Measurements from ENCODE around the gene APLP2. TPM values are rescaled to one million over a fixed set of nuclear protein-coding genes. Genes with fewer than 3 reads are reported as not detected.

Gene APLP2
- total RNA-seq, 1 experiment from 2014 or later: 345 TPM

DNA sequence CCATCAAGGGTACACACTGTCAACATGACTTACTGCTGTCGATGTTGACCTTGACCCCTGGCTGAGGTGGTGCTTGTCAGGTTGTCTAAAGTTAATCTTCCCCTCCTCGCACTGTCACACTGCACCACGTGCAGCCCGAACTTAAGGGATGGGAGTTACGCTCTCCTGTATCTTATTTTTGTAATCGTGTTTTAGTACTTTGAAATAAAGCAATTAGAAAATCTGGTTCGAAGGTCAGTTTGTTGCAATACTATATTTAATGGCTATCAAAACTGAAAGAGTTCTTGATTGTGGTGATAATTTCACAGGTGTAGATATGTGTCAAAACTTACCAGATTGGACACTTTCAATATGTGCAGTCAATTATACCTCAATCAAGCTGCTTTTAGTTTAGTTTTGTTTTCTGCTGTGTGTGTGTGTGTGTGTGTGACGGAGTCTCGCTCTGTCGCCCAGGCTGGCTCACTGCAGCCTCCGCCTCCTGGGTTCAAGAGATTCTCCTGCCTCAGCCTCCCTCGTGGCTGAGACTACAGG is 79.2 kb downstream of the APLP2 start:
- ChIA-PET CTCF (no interaction called here), POLR2A (ENCODE audit: unreplicated experiment) (no interaction called here)
- no TSS peak for BruUV-seq (replicated peaks)
- Histone ChIP-seq H3K9me3 (ENCODE audit: low read length) (no peaks in the 10 kb centered on the region), H3K4me2 (ENCODE audit: low read length) (no peak overlapping the region), H3K4me1 (ENCODE audit: insufficient read depth, low read length) (peaks cover 34% of the 10 kb centered on the region), H3K4me3 (ENCODE audit: low read length) (no peak overlapping the region), H2AFZ (ENCODE audit: low read length) (no peak overlapping the region), H3K9me2 (replicated peaks; ENCODE audit: low read length) (no peaks in the 10 kb centered on the region), H3F3A (ENCODE audit: low read length, unreplicated experiment) (peaks cover 6% of the 10 kb centered on the region), H4K20me1 (ENCODE audit: low read length) (no peaks in the 10 kb centered on the region), H3K9ac (ENCODE audit: low read length) (no peak overlapping the region), H3K79me2 (ENCODE audit: low read length) (no peaks in the 10 kb centered on the region), H3K27ac (ENCODE audit: low read length) (no peak overlapping the region), H3K36me3 (ENCODE audit: low read depth, low read length) (peaks cover 15% of the 10 kb centered on the region), H3K27me3 (ENCODE audit: low read length) (no peaks in the 10 kb centered on the region)
- ATAC-seq (no peak), DNase-seq (no peak)
- TF ChIP-seq EZH2 (IDR thresholded peaks at IDR 0.05; ENCODE audit: low read length, unreplicated experiment): no peak
- TF ChIP-seq, protein P1, sequence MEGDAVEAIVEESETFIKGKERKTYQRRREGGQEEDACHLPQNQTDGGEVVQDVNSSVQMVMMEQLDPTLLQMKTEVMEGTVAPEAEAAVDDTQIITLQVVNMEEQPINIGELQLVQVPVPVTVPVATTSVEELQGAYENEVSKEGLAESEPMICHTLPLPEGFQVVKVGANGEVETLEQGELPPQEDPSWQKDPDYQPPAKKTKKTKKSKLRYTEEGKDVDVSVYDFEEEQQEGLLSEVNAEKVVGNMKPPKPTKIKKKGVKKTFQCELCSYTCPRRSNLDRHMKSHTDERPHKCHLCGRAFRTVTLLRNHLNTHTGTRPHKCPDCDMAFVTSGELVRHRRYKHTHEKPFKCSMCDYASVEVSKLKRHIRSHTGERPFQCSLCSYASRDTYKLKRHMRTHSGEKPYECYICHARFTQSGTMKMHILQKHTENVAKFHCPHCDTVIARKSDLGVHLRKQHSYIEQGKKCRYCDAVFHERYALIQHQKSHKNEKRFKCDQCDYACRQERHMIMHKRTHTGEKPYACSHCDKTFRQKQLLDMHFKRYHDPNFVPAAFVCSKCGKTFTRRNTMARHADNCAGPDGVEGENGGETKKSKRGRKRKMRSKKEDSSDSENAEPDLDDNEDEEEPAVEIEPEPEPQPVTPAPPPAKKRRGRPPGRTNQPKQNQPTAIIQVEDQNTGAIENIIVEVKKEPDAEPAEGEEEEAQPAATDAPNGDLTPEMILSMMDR (conservative IDR thresholded peaks at IDR 0.05; ENCODE audit: low read depth, low read length): no peak
- TF ChIP-seq EZH2phosphoT487 (IDR thresholded peaks at IDR 0.05; ENCODE audit: borderline replicate concordance, low read length): no peak
- intact Hi-C loops (cut with micrococcal nuclease): no loop called here

DNA sequence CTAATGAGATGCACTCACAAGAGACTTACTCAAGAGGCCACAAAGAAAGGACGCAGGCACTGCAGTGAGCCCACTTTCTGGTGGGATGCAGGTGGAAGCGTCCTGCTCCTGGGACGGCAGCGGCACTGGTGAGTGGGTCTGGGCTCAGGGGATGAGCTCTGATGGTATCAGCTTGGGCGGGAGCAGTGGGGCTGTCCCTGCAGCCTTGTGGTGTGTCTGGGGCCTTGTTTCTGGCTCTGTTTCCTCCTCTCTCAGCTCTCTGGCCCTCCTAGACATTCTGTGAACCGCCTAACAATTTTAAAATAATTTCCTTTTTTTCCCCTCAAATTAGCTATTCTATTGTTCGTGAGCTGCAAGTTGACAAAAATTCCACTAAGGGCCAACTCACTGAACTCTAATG is 81.1 kb downstream of the APLP2 start:
- Histone ChIP-seq H3K27ac (ENCODE audit: low read length) (no peak overlapping the region), H3K9ac (ENCODE audit: low read length) (no peak overlapping the region), H3K4me3 (ENCODE audit: low read length) (no peak overlapping the region), H3K27me3 (ENCODE audit: low read length) (no peaks in the 10 kb centered on the region), H3K79me2 (ENCODE audit: low read length) (no peaks in the 10 kb centered on the region), H2AFZ (ENCODE audit: low read length) (no peak overlapping the region), H4K20me1 (ENCODE audit: low read length) (no peaks in the 10 kb centered on the region), H3K4me1 (ENCODE audit: insufficient read depth, low read length) (peaks cover 23% of the 10 kb centered on the region), H3K9me2 (replicated peaks; ENCODE audit: low read length) (no peaks in the 10 kb centered on the region), H3F3A (ENCODE audit: low read length, unreplicated experiment) (peaks cover 6% of the 10 kb centered on the region), H3K4me2 (ENCODE audit: low read length) (no peak overlapping the region), H3K9me3 (ENCODE audit: low read length) (no peaks in the 10 kb centered on the region), H3K36me3 (ENCODE audit: low read depth, low read length) (no peaks in the 10 kb centered on the region)
- no peak for TF ChIP-seq EZH2 (IDR thresholded peaks at IDR 0.05; ENCODE audit: low read length, unreplicated experiment)
- no peak for TF ChIP-seq EZH2phosphoT487 (IDR thresholded peaks at IDR 0.05; ENCODE audit: borderline replicate concordance, low read length)
- TF ChIP-seq, protein P1 (conservative IDR thresholded peaks at IDR 0.05; ENCODE audit: low read depth, low read length): no peak
- ChIA-PET CTCF (no interaction called here), POLR2A (ENCODE audit: unreplicated experiment) (no interaction called here)
- ATAC-seq: no peak
- intact Hi-C loops (cut with micrococcal nuclease): no loop called here
- DNase-seq: no peak
- BruUV-seq (replicated peaks): no TSS peak

DNA sequence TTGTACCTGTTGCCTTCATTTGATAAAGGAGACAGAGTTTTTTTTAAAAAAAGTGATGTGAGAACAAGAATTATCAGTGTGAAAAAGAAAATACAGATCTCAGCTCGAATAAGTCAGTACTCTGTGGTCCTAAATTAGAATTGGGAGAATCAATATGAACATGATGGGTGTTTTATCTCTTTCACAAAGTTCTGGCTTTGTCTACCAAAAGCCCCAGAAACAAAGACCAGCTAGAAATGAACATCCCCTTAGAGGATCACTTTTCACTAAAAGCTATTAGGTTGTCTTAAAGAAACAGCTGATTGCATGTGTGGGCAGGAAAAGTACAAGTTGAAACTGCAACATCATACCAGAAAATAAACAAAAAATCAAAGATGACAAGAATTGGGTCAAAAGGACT is 81.5 kb downstream of the APLP2 start:
- Histone ChIP-seq H3K79me2 (ENCODE audit: low read length) (no peaks in the 10 kb centered on the region), H3K9ac (ENCODE audit: low read length) (no peak overlapping the region), H3K4me3 (ENCODE audit: low read length) (no peak overlapping the region), H3K9me3 (ENCODE audit: low read length) (no peaks in the 10 kb centered on the region), H3K27ac (ENCODE audit: low read length) (no peak overlapping the region), H4K20me1 (ENCODE audit: low read length) (no peaks in the 10 kb centered on the region), H3F3A (ENCODE audit: low read length, unreplicated experiment) (peaks cover 6% of the 10 kb centered on the region), H3K36me3 (ENCODE audit: low read depth, low read length) (no peaks in the 10 kb centered on the region), H3K27me3 (ENCODE audit: low read length) (no peaks in the 10 kb centered on the region), H3K4me1 (ENCODE audit: insufficient read depth, low read length) (peaks cover 23% of the 10 kb centered on the region), H3K4me2 (ENCODE audit: low read length) (no peak overlapping the region), H2AFZ (ENCODE audit: low read length) (no peak overlapping the region), H3K9me2 (replicated peaks; ENCODE audit: low read length) (no peaks in the 10 kb centered on the region)
- ATAC-seq: no peak
- ChIA-PET POLR2A (ENCODE audit: unreplicated experiment) (no interaction called here), CTCF (no interaction called here)
- DNase-seq: no peak
- no TSS peak for BruUV-seq (replicated peaks)
- no peak for TF ChIP-seq EZH2phosphoT487 (IDR thresholded peaks at IDR 0.05; ENCODE audit: borderline replicate concordance, low read length)
- no peak for TF ChIP-seq EZH2 (IDR thresholded peaks at IDR 0.05; ENCODE audit: low read length, unreplicated experiment)
- TF ChIP-seq, protein P1 (conservative IDR thresholded peaks at IDR 0.05; ENCODE audit: low read depth, low read length): no peak
- intact Hi-C loops (cut with micrococcal nuclease): no loop called here
